MM.1S (cell line): ENCODE measurements around the gene SLC8A1.

ENCODE experiments used
- EZH2 ChIP-seq: fragments of 300-600 bp; sonication (generic); optimal IDR thresholded peaks from 2 replicates; pipeline ENCODE3; 2017; ENCODE audit warnings: low read depth, mild to moderate bottlenecking, antibody characterized with exemption, low read length, mixed read lengths
- EZH2phosphoT487 ChIP-seq: fragments of 300-600 bp; sonication (generic); IDR thresholded peaks from 2 replicates; pipeline ENCODE4 v1.6.1; 2018; ENCODE audit warnings: antibody characterized with exemption, low read length
- TF ChIP-seq, protein P1 (sequence below): fragments of 300-600 bp; sonication (generic); IDR thresholded peaks from 2 replicates; pipeline ENCODE4 v1.5.1; 2016; ENCODE audit warnings: antibody characterized with exemption, low read length, mixed read lengths

DNA sequence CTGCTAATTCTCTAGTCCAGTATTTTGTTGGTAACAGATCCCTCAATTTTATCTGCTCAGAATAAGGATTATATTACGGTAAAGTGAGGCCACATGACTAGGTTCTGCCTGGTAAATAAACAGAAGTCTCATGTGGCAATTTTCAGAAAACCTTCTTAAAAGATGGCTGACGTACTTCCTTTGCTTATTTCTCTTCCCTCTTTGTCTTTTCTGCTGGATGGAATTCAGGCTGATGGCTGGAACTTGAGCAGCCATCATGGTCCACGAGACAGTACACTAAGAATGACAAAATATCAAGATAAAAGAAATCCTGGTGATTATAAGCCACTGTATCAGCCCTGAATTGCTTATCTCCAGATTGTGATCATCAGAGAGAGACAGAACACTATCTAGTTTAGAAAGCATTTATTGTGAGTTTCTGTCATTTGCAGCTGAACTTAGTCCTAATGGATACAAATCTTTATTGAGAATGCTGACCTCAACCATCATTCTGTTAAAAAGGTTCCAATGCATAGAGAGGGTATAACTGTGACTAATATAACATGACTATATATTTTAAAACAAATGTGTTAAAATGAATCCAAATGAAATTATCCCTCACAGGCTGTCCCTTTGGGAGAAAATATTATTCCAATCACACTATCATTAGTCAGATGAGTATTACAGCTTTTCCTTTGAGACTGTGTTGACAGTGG, 31.8 kb upstream of the SLC8A1 start:
- TF ChIP-seq, protein P1, sequence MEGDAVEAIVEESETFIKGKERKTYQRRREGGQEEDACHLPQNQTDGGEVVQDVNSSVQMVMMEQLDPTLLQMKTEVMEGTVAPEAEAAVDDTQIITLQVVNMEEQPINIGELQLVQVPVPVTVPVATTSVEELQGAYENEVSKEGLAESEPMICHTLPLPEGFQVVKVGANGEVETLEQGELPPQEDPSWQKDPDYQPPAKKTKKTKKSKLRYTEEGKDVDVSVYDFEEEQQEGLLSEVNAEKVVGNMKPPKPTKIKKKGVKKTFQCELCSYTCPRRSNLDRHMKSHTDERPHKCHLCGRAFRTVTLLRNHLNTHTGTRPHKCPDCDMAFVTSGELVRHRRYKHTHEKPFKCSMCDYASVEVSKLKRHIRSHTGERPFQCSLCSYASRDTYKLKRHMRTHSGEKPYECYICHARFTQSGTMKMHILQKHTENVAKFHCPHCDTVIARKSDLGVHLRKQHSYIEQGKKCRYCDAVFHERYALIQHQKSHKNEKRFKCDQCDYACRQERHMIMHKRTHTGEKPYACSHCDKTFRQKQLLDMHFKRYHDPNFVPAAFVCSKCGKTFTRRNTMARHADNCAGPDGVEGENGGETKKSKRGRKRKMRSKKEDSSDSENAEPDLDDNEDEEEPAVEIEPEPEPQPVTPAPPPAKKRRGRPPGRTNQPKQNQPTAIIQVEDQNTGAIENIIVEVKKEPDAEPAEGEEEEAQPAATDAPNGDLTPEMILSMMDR = no peak
- TF ChIP-seq EZH2 (no peak), EZH2phosphoT487 (no peak)
